Right lobe of liver (tissue), 6 donors: ENCODE data around the gene CA12. TPM values are rescaled to one million over a fixed set of nuclear protein-coding genes. Genes with fewer than 3 reads are reported as not detected.
A peak's percentile ranks its signal among the peaks of the same experiment; 100 is the strongest.

Source experiments
- ATAC-seq, 4 donors: fragments of 200-7000 bp; cut with Tn5 transposase; one replicate each; pipeline ENCODE4 v1.9.1; 2020; ENCODE audit warnings: mild to moderate bottlenecking in 4 of 4, moderate library complexity in 4 of 4
- DNase-seq, 3 donors: peaks; one replicate each; pipeline ENCODE4 v3.0.0-alpha.2; 2020
- H3K27ac ChIP-seq, 3 donors: fragments of 200-600 bp; one replicate each; pipeline ENCODE4 v1.8.0; 2022
- H3K27me3 ChIP-seq, 2 donors: fragments of 200-600 bp; one replicate each; pipeline ENCODE4 v1.8.0; 2022
- H3K36me3 ChIP-seq, 4 donors: fragments of 200-600 bp; sonication (generic) in 1 of 4; one replicate each; pipeline versions ENCODE4 v1.5.1 to v1.8.0; 2017 to 2022; ENCODE audit warnings: control low read depth in 1 of 4
- H3K4me1 ChIP-seq, 4 donors: fragments of 200-600 bp; sonication (generic) in 1 of 4; one replicate each; pipeline versions ENCODE4 v1.5.1 to v1.8.0; 2017 to 2022; ENCODE audit warnings: control low read depth in 1 of 4
- H3K4me3 ChIP-seq, 3 donors: fragments of 200-600 bp; one replicate each; pipeline ENCODE4 v1.8.0; 2022
- H3K9me3 ChIP-seq, 4 donors: fragments of 200-600 bp; sonication (generic) in 1 of 4; one replicate each; pipeline versions ENCODE4 v1.5.1 to v1.8.0; 2017 to 2022; ENCODE audit warnings: control low read depth in 1 of 4
- CTCF ChIP-seq, 4 donors: fragments of 200-600 bp in 3 of 4; fragments of 450-650 bp in 1 of 4; IDR thresholded peaks; one replicate each; pipeline versions ENCODE4 v1.5.1 to v1.8.0; 2016 to 2022; ENCODE audit warnings: antibody characterized with exemption in 4 of 4, mild to moderate bottlenecking in 2 of 4
- POLR2A ChIP-seq: fragments of 450-650 bp; IDR thresholded peaks from one replicate; pipeline ENCODE4 v1.6.1; 2017; ENCODE audit warnings: antibody characterized with exemption, mild to moderate bottlenecking
- WGBS: methylation state at CpG from one replicate; pipeline ENCODE4 v1.1.6; 2018; ENCODE audit warnings: low coverage, low lambda C conversion rate; ENCODE audit not compliant: insufficient coverage; ENCODE audit errors: missing lambda C conversion rate; 5-methylcytosine and 5-hydroxymethylcytosine counted together
- intact Hi-C, 2 donors: fragments of 100-400 bp; cut with DNase I; formaldehyde crosslinking; loops; one replicate each; pipeline versions ENCODE4 v1.11.2 to v1.14.1; 2022
- total RNA-seq, 6 experiments: library from RNA; depleted of rRNA in 2 of 6; stranded (reverse); fragments of >200 nt in 2 of 6; fragmentation: NEBNext Ultra II Directional in 3 of 6; extraction: Animal tissue kit (Norgen Biotek cat#: 25700) in 3 of 6; gene quantifications; one replicate each; pipeline versions ENCODE4 v1.1.0 to v1.2.4, GENCODE V29; 2016 to 2023
- donor health status: DM: no; HTN: yes; CAD: no.
- donor health status: DM: no; HTN: no; CAD: no.
- donor health status: DM: no; HTN: no; CAD: no.
- donor health status: DM: no; HTN: yes; CAD: no.
- donor health status: DM: no; HTN: yes; CAD: no.

The CA12 gene
- total RNA-seq, 6 experiments from 2014 or later = 0.02 to 18.3 (median 1.4) TPM

DNA sequence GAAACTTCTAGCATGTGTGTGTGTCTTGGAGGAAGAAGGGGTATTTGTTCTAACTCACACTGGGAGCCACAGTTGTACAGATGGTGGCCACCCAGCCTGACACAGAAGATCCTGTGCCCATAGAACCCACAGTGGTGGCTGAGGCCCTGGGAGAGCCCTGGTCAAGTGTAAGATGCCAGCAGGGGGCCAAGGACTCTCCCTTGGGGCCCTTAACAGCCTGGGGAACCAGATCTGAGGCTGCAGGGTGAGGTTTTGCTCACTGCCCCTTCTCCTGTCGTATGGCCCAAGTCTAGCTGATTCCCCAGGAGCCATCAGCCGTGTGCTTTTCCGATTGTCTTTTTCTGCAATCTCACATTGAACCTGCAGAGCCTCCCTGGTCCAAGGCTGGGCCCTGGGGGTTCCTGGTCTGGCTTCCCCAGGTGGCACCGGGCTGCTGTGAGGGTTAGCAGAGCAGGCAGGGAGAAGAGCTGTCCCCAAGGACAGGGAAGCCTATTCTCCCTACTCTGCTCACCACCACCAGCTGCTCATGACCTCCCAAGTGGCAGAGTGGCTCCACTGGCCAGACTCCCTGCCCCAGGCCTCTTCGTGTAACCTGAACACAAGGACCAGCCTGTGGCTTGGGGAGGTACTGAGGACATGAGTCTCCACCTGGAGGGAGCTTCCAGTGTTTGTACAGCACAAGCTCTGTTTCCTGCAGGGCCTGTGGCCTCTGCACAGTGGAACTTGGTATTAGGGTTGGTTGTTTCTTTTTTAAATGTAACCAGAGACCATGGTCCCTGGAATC, 51.9 kb downstream of the CA12 start:
- no peaks in the 10 kb centered on the region for H3K4me1 ChIP-seq
- no peaks in the 10 kb centered on the region for H3K27me3 ChIP-seq
- no peaks in the 10 kb centered on the region for H3K36me3 ChIP-seq
- no peaks in the 10 kb centered on the region for H3K9me3 ChIP-seq
- TF ChIP-seq POLR2A (no peak), CTCF (IDR thresholded peaks at IDR 0.05) (no peak)
- H3K4me3 ChIP-seq = no peak overlapping the region
- 80% methylated on average over 1 of the region's 5 CpGs for WGBS
- H3K27ac ChIP-seq = no peak overlapping the region
- ATAC-seq = peak in 1 of 4 donors; percentile 12
- intact Hi-C loops = no loop called here
- DNase-seq = no peak

- Histone ChIP-seq H3K9me3 (no peaks in the 10 kb centered on the region), H3K27ac (no peak overlapping the region), H3K4me1 (no peaks in the 10 kb centered on the region), H3K36me3 (no peaks in the 10 kb centered on the region), H3K27me3 (no peaks in the 10 kb centered on the region), H3K4me3 (no peak overlapping the region)
- DNase-seq = no peak
- whole genome bisulfite sequencing = 71% methylated on average over 8 of the region's 12 CpGs
- TF ChIP-seq CTCF (IDR thresholded peaks at IDR 0.05) = no peak
- no peak for TF ChIP-seq POLR2A
- ATAC-seq = no peak
- intact Hi-C loops = no loop called here
These were observed 53.8 kb downstream of the CA12 start for GRCh38 chr15:63327648-63328421.

DNA sequence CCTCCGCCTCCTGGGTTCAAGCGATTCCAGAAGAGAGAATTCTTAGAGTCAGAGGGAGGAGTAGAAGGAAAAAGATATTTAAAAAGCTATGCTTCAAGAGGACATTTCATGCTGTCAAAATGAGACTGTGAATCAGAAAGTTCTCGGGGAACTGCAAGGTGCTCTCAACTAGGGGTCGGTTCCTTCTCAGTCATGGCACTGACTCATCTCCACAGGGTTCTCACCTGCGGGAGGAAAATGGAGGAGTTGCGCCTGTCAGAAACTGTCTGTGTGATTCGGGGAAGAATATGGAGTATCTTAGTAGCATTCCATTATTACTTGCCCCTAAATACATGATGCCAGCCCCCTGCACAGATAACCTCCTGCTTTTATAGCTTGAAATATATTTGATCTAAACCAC, 56.9 kb downstream of the CA12 start:
- Histone ChIP-seq H3K4me3 (no peak overlapping the region), H3K27ac (no peak overlapping the region), H3K36me3 (no peaks in the 10 kb centered on the region), H3K27me3 (no peaks in the 10 kb centered on the region), H3K9me3 (no peaks in the 10 kb centered on the region), H3K4me1 (no peaks in the 10 kb centered on the region)
- intact Hi-C loops = no loop called here
- 100% methylated on average over 3 of the region's 7 CpGs for WGBS
- no peak for DNase-seq
- ATAC-seq = no peak
- TF ChIP-seq POLR2A (no peak), CTCF (IDR thresholded peaks at IDR 0.05) (no peak)

DNA sequence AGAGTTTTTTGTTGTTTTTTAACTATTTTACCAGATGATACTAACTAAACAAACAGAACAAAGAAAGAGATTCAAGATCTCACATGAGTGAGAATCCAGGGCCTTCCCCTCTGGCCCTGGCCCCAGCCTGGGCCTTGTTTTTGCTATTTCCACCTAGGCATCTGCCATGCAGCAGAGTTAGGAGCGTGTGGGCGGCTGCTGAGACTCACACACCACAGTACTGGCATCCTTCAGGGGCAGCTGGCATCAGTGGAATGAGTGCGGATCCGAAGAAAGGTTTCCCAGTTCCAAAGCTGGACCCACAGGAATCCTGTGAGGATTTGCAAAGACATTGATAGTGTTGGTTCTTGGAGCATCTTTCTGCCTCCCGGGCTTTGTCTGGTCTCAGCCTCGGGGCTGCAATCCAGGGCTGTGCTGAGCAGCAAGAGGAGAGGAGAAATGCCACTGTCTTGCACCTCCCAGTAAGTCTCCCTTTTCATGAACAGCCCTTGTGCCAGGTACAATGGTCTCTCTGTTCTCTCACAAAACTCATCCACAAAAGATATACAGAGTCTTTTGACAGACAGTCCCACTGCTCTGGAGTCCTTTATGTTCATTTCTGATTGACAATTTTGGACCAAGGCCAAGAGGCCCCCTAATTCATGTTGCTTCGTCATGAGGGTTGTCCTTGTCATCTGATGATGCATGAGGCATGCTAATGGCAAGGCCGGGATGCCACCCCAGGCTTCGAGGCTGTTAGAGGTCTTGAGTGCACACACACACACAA, 57.7 kb downstream of the CA12 start:
- DNase-seq = no peak
- no peaks in the 10 kb centered on the region for H3K4me1 ChIP-seq
- H3K27me3 ChIP-seq = no peaks in the 10 kb centered on the region
- H3K36me3 ChIP-seq = no peaks in the 10 kb centered on the region
- no peaks in the 10 kb centered on the region for H3K9me3 ChIP-seq
- ATAC-seq = no peak
- H3K4me3 ChIP-seq = no peak overlapping the region
- WGBS = 85% methylated on average over 4 of the region's 9 CpGs
- no peak overlapping the region for H3K27ac ChIP-seq
- TF ChIP-seq POLR2A (no peak), CTCF (IDR thresholded peaks at IDR 0.05) (no peak)
- intact Hi-C loops = no loop called here
